ENCODE data around the gene ABTB2. TPM values are rescaled to one million over a fixed set of nuclear protein-coding genes. Genes with fewer than 3 reads are reported as not detected.
A peak's percentile ranks its signal among the peaks of the same experiment; 100 is the strongest.

The ABTB2 gene
- total RNA-seq, 4 donors from 2014 or later, result 2.9 to 8.2 (median 6.6) TPM

DNA sequence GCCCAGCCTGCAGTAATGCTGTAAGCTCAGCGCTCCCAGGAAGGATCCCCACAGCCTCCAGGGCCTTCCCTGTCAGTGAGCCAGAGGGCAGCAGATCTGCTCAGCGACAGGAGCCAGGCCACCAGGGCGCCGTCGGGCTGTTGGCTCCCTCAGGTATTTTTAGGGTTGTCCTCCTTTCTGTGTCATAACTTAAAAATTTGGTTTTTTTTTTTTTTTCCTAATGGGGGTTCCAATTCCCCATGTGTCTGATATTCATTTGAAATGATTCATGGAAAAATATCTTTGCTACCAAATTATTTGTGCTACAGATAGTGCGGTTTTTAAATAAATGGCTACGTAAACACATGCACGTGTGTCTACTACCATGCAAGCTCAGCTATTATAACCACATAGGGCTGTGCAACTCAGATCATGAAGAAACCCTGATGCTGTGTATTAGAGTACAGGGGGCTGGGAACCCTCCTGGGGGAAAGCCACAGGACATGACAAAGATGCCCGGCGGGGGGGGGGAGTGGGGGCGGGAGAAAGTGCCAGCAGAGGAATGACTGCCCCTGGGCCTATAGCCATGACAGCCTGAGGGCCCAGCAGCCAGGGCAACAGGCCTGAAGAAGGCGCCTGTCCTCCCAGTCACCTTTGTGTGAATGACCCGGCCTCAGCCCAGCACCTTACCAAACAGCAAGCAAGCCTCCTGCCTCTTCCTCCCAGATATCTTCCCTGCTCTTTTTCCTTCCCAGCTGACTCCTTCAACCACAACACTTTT, 163.1 kb downstream of the ABTB2 start:
- H3K9me3 ChIP-seq, result no peaks in the 10 kb centered on the region
- intact Hi-C loops (cut with DNase I; ENCODE audit: low total_unique reads), result no loop called here

DNA sequence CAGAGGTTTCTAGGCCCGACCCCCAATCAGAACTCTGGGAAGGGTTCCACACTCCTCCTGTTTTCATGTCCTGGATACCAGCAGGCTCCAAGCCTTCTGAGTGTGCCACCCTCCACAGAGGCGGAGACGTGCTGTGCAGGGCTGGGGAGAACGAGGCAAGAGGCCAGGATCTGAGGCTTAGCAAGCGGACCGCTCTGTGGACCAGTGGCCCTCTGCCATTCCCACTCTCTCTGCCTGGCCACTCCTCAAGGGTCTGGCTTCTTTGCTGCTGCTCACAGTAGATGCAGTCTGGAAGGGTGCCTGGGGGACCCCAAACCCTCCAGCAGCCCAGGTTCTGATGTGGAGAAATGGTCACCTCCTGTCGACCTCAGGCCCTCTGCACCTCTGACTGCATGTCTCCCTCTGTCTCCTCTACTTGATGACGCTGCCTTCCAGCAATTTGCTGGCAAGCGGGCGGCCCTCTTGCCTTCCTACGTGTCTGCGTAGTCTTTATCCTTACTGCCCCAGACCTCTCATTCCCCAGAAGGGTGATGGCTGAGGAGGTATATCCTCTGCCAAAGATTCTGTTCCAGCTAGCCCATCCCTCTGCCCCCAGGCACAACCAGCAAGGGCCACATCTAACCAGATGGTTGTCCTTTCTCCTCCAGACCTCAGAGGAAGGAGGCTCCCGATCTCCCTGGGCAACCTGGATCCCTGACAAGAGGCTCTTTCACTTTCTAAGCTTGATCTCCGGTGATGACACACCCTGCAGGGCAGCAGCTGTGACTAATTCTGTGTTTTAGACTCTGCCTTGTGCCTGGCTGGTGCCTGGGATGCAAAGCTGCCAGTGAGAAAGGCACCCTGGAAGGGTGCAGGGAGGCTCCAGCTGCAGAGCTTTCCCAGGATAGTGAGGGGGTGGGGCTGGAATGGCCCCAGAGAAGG, 165.1 kb downstream of the ABTB2 start:
- H3K36me3 ChIP-seq, result no peaks in the 10 kb centered on the region
- intact Hi-C loops (cut with DNase I; ENCODE audit: low total_unique reads), result no loop called here
- H3K27ac ChIP-seq, result peak overlapping the region; percentile 86 to 88
- H3K9me3 ChIP-seq, result no peaks in the 10 kb centered on the region
- peak; percentile 80 to 85 for DNase-seq
- no peaks in the 10 kb centered on the region for H3K4me1 ChIP-seq
- H3K27me3 ChIP-seq, result no peaks in the 10 kb centered on the region
- TF ChIP-seq, protein P1, sequence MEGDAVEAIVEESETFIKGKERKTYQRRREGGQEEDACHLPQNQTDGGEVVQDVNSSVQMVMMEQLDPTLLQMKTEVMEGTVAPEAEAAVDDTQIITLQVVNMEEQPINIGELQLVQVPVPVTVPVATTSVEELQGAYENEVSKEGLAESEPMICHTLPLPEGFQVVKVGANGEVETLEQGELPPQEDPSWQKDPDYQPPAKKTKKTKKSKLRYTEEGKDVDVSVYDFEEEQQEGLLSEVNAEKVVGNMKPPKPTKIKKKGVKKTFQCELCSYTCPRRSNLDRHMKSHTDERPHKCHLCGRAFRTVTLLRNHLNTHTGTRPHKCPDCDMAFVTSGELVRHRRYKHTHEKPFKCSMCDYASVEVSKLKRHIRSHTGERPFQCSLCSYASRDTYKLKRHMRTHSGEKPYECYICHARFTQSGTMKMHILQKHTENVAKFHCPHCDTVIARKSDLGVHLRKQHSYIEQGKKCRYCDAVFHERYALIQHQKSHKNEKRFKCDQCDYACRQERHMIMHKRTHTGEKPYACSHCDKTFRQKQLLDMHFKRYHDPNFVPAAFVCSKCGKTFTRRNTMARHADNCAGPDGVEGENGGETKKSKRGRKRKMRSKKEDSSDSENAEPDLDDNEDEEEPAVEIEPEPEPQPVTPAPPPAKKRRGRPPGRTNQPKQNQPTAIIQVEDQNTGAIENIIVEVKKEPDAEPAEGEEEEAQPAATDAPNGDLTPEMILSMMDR (IDR thresholded peaks at IDR 0.05), result no peak
- no peak for TF ChIP-seq POLR2A (IDR thresholded peaks at IDR 0.05)
- no peak overlapping the region for H3K4me3 ChIP-seq

More for the DNA sequence above, 163.1 kb downstream of the ABTB2 start:
- no peak for DNase-seq
- TF ChIP-seq, protein P1 (IDR thresholded peaks at IDR 0.05), result no peak
- TF ChIP-seq POLR2A (IDR thresholded peaks at IDR 0.05), result no peak
- Histone ChIP-seq H3K27me3 (no peaks in the 10 kb centered on the region), H3K36me3 (no peaks in the 10 kb centered on the region), H3K27ac (no peak overlapping the region), H3K4me1 (no peaks in the 10 kb centered on the region), H3K4me3 (no peak overlapping the region)

DNA sequence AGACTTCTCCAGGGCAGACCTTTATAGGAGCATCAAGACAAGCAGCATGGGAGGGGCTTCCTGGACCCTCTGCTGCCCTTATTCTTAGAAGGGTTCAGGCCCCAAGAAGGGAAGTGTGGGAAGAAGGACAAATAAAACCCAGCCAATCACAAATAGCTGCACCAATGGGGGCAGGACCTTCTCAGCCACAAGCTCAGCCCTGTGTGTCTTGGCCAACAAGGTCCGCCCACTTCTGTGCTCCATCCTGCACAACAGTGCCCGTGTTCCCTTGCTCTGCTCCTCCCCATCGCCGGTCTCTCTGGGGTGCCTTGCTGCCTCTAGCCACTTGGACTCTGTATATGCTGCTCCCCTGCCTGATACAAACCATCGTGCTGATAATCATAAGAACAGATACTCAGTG, 166.2 kb downstream of the ABTB2 start:
- intact Hi-C loops (cut with DNase I; ENCODE audit: low total_unique reads), result no loop called here
- Histone ChIP-seq H3K4me3 (no peak overlapping the region), H3K36me3 (no peaks in the 10 kb centered on the region), H3K27ac (peak overlapping the region; percentile 86 to 88), H3K9me3 (no peaks in the 10 kb centered on the region), H3K27me3 (no peaks in the 10 kb centered on the region), H3K4me1 (no peaks in the 10 kb centered on the region)
- no peak for DNase-seq
- TF ChIP-seq, protein P1 (IDR thresholded peaks at IDR 0.05), result no peak
- no peak for TF ChIP-seq POLR2A (IDR thresholded peaks at IDR 0.05)

DNA sequence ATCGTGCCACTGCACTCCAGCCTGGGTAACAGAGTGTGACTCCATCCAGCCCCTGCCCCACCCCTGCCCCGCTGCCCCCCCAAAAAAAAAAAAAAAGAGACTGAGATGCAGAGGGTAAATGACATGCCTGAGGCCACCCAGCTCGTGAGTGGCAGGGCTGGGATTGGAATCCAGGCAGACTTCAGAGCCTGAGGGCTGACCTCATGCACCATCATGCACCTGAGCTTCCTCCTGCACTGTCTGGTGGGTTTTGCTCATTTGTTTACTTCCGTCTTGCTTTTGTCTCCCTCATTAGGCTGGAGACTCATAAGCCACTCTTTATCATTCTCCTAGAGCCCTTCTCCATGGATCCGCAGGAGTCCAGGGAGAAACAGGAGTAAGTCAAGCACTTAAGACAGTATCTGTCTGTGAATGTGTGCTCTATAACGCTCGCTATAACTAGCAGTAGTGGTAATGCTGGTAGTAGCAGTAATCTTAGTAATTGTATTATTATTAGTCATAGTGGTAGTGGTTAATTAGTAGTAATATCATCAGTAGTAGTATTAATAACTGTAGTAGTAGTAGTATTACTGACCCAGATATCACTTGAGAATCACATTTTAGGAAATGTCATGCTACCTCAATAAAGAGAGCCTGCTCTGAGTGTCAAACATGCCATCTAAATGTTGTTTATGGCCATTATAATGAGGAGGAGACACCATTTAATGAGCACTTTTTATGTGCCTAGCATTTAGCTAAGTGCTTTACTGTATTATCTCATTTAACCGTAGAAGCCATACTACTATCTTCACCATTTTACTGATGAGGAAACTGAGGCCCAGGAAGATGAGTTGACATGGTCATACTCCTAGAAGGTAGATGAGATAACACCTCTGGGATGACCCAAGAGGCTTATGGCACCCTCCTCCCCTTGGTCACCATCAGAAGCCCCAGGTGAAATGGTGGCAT, 167.3 kb downstream of the ABTB2 start:
- DNase-seq, result no peak
- intact Hi-C loops (cut with DNase I; ENCODE audit: low total_unique reads), result no loop called here
- no peaks in the 10 kb centered on the region for H3K9me3 ChIP-seq
- H3K4me3 ChIP-seq, result no peak overlapping the region
- H3K4me1 ChIP-seq, result no peaks in the 10 kb centered on the region
- TF ChIP-seq, protein P1 (IDR thresholded peaks at IDR 0.05), result no peak
- no peak for TF ChIP-seq POLR2A (IDR thresholded peaks at IDR 0.05)
- no peak overlapping the region for H3K27ac ChIP-seq
- no peaks in the 10 kb centered on the region for H3K36me3 ChIP-seq
- H3K27me3 ChIP-seq, result no peaks in the 10 kb centered on the region
